Skin of body (tissue), 2 donors: ENCODE measurements around the gene DOCK7. TPM values are rescaled to one million over a fixed set of nuclear protein-coding genes. Genes with fewer than 3 reads are reported as not detected.
A peak's percentile ranks its signal among the peaks of the same experiment; 100 is the strongest.
"Not testable (repeated sequence)": the region's sequence is repeated elsewhere in the genome, so short reads cannot be mapped to it uniquely, and the experiment has no call there.

Source experiments
- DNase-seq: peaks from one replicate; lab custom pipeline; 2025; lab: John Stamatoyannopoulos, UW
- total RNA-seq: library from RNA; depleted of rRNA; stranded (reverse); fragments of >200 nt; gene quantifications from one replicate; pipeline ENCODE4 v1.2.3, GENCODE V29; 2014

Gene DOCK7
- total RNA-seq, 1 donor from 2014 or later = 99.1 TPM

DNA sequence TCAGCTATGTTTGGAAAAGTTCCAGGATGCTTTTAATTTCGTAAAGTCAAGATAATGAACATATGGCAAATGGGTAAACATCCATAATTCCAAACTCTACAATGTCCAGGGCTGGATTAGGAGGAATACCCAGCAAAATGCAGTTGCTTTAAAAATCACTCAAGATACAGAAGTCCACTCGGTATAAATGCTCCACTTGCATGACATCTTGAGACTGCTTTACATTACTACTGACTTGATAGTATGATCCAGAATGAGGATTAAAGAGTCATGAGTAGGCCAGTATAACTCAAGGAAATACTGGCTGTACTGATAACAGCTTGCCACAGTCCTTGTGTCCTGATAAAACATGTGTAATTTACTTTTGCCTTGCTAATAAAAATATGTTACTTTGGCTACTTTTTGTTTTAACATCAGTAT, 149.1 kb downstream of the DOCK7 start:
- no peak for DNase-seq

- no peak for DNase-seq
These were observed 151.3 kb downstream of the DOCK7 start for GRCh38 chr1:62536865-62537264.

GRCh38 chr1:62530516-62531154, 157.6 kb downstream of the DOCK7 start:
- DNase-seq = peak; percentile 4

GRCh38 chr1:62529227-62529626, 159.0 kb downstream of the DOCK7 start:
- DNase-seq = no peak

- DNase-seq = no peak
These were observed 160.2 kb downstream of the DOCK7 start for GRCh38 chr1:62528015-62528414.

DNA sequence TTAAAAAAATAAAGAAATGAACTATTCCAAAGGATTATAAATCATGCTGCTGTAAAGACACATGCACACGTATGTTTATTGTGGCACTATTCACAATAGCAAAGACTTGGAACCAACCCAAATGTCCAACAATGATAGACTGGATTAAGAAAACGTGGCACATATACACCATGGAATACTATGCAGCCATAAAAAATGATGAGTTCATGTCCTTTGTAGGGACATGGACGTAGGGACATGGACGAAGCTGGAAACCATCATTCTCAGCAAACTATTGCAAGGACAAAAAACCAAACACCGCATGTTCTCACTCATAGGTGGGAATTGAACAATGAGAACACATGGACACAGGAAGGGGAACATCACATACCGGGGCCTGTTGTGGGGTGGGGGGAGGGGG, 160.8 kb downstream of the DOCK7 start:
- not testable (repeated sequence) for DNase-seq

DNA sequence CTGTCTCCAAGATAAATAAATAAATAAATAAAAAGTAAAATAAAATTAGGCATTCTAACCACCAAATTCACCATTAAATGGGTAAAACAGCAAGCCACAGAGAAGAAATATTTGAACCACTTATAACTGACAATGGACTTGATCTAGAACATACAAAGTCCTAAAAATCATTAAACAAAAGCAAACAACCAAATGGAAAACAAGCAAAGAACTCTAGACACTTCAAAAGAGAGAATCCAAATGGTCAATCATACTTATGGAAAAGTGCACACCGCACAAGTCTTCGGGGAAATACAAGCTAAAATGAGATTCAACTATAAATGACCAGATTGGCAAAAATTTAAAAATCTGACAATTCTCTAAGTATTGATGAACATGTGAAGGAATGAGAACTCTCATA, 164.3 kb downstream of the DOCK7 start:
- DNase-seq = no peak

- no peak for DNase-seq
These were observed 171.6 kb downstream of the DOCK7 start for GRCh38 chr1:62516600-62516999.

DNA sequence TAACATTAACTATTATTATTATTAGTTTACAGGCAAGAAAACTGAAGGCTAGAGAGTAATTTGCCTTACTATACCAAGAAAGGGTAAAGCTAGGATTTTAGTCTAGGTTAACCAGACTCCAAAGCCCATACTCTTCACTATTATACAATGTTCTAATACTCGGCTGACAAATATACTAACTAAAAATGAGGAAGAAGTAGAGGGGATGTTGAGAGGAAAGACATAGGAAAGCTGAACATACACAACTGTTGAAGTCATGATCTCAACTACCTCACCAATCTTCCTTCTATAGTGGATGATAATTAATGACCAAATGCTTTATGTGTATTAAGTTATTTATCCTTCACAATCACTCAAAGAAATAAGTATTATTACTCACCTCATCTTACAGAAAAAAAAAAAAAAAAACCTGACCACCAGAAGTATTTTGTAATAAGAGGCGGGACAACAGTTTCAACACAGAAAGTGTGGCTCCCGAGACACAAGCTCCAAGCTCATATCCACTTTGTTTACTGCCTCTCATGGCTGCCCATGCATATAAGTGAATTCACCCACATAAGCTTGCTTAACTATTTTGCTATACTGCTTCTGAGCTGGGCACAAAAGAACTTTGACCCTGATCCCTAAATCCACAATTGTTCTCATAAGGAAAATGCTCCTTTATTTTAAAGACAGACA, 173.3 kb downstream of the DOCK7 start:
- DNase-seq = no peak

DNA sequence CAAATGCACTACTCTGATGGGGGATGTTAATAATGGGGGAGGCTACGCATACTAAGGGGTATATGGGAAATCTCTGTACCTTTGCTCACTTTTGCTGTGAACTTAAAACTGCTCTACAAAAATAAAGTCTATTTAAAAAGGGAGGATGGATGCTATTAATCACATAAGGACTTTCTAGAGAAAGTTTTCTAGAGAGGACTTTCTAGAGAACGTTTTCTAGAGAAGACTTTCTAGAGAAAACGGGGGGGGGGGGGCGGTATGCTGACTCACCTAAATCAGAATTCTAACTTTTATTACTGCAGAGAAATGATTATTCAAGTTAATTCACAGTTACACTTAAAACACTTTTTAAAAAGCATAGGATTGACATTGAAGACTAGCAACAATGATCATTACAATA, 175.2 kb downstream of the DOCK7 start:
- DNase-seq = no peak

- DNase-seq = no peak
These were observed 179.2 kb downstream of the DOCK7 start for GRCh38 chr1:62509028-62509427.

DNA sequence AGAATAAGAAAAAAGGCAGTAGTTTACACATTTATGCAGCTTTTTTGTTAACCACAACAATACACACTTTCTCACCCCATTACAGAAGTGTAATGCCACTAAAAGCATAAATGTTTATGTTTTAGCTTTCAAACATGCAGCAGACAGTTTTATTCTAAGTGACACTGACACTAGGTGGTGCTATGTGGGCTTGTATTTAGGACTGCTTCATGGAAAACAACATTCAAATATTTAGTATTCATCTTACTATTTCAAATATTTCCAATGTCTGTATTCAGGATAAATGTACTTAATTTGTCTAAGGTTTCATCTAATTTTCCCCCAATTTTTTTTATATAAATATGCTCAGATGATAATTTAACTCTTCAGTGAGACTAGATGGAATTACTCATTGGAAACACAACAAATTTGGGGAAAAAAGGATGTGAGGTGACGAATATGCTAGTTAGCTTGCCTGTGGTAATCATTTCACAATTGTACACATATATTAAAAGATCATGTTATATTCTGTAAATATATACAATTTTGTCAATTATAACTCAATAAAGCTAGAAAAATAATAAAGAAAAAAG, 179.9 kb downstream of the DOCK7 start:
- DNase-seq = peak; percentile 5

- DNase-seq = no peak
These were observed 188.0 kb downstream of the DOCK7 start for GRCh38 chr1:62500210-62500609.

DNA sequence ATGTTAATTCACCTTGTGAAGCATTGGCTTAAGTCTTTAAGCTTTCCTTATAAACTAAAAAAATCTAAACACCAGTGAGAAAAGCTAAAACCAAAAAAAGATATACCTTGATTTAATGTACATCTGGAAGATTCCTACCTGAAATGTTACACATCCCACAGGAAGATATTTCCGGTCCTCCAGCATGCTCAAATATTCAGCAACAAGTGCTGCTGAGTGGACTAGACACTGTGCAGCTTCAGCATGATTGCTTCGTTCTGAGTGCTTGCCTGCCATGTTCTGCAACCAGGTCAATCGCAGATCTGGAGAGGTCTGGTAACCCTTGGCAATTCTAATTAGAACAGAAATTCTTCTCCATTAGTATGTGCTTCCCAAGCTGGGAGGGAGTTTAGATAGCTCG, 194.0 kb downstream of the DOCK7 start:
- no peak for DNase-seq

DNA sequence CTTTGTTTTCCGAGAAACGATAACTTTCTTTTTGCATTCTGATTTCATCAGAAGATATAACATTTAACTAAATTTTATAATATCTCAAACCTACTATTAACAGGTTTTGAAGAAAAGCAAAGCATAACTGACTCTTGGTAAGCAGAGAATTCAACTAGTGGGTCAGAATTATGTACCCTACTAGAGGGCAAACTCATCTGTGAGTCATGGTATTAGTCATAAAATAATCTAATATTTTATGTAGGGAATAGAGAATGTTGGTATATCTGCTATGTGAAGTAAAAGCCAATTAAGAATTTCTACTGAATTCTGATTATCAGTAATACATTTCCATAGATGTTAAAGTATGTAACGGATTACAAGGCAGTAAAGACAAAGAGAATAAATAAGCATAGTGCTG, 194.5 kb downstream of the DOCK7 start:
- no peak for DNase-seq

GRCh38 chr1:62492521-62492920, 195.7 kb downstream of the DOCK7 start:
- no peak for DNase-seq

DNA sequence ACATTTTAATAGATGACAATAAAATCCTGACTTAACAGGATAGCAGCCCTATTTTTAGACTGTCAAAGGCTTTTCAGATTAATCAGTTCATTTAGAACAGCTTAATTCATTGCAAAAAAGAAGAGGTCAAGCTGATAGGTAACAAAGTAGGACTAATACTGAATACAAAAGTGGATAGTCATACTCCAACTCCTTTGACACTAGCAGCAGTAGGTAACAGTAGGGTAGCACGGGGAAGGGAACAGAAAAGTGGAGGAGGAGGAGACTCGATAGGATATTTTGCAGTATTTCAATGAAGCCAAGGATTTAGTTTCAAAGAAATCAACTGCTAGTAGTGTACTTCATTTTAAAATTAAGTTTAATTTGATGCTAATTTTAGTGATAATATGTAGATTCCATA, 200.2 kb downstream of the DOCK7 start:
- no peak for DNase-seq

GRCh38 chr1:62484824-62485468, 203.2 kb downstream of the DOCK7 start:
- DNase-seq = no peak

GRCh38 chr1:62481681-62482080, 206.5 kb downstream of the DOCK7 start:
- DNase-seq = peak; percentile 3

GRCh38 chr1:62476525-62477219, 211.5 kb downstream of the DOCK7 start:
- DNase-seq = no peak

GRCh38 chr1:62467092-62467491, 221.1 kb downstream of the DOCK7 start:
- no peak for DNase-seq

DNA sequence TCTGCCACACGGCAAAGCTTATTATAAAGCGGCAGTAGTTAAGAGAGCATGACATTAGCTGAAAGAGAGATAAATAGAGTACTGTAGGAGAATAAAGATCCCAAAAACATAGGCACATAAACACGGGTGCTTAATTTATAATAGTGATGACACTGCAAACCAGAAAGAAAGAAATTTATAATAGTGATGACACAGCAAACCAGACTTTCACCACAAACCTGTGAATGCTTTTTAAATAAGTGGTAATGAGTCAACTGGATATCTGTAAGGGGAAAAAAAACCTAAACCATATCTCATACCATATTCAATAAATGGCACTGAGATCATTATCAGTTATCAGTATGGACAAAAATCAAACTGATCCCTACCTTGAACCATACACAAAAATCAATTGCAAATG, 225.8 kb downstream of the DOCK7 start:
- no peak for DNase-seq
